Panc1 (cell line): Measurements from ENCODE around the gene RAP1GAP. TPM values are rescaled to one million over a fixed set of nuclear protein-coding genes. Genes with fewer than 3 reads are reported as not detected.

ENCODE experiments used
- ATAC-seq: fragments of 200-7000 bp; cut with Tn5 transposase; 2 replicates; pipeline ENCODE4 v1.9.1; 2020; ENCODE audit warnings: mild to moderate bottlenecking, moderate library complexity
- BruUV-seq: library from RNA; stranded (reverse); fragments of 400-500 nt; replicated peaks from 2 replicates; lab custom pipeline; 2021; lab: Mats Ljungman, UMichigan
- CTCF ChIA-PET: fragments of 300-600 bp; sonication (Branson Sonifier 250); formaldehyde crosslinking; loops from one replicate; lab custom pipeline; 2022; ENCODE audit warnings: antibody characterized with exemption; lab: Charles Lee
- POLR2A ChIA-PET: fragments of 300-600 bp; sonication (Branson Sonifier 250); formaldehyde crosslinking; loops from one replicate; lab custom pipeline; 2022; ENCODE audit warnings: antibody characterized with exemption; lab: Charles Lee
- DNase-seq: peaks from one replicate; pipeline ENCODE4 v3.0.0-alpha.2; 2010; ENCODE audit warnings: low read depth, low spot score
- H3K27ac ChIP-seq: 2 replicates; pipeline ENCODE4 v1.5.1; 2011; ENCODE audit warnings: mild to moderate bottlenecking, low read length, inconsistent platforms
- H3K27me3 ChIP-seq: fragments of 200-500 bp; sonication (Bioruptor generic); 2 replicates; pipeline ENCODE4 v1.6.0; 2014; ENCODE audit warnings: low read length, inconsistent platforms; ENCODE audit not compliant: control insufficient read depth, insufficient read depth
- H3K36me3 ChIP-seq: fragments of 200-500 bp; sonication (Bioruptor generic); 2 replicates; pipeline ENCODE4 v1.5.1; 2014; ENCODE audit warnings: inconsistent platforms, mild to moderate bottlenecking, low read length, moderate library complexity; ENCODE audit not compliant: control insufficient read depth, insufficient read depth
- H3K4me1 ChIP-seq: 2 replicates; pipeline ENCODE4 v1.5.1; 2011; ENCODE audit warnings: inconsistent platforms, mild to moderate bottlenecking, low read length, moderate library complexity; ENCODE audit not compliant: control insufficient read depth, insufficient read depth
- H3K4me3 ChIP-seq, 2 experiments: 2 replicates each; pipeline ENCODE4 v1.5.1; 2011 to 2012; ENCODE audit warnings: low read depth in 2 of 2, low read length in 2 of 2, mild to moderate bottlenecking in 2 of 2, inconsistent platforms in 1 of 2, moderate library complexity in 1 of 2
- H3K9me3 ChIP-seq: fragments of 200-500 bp; sonication (Bioruptor generic); 2 replicates; pipeline ENCODE4 v1.5.1; 2014; ENCODE audit warnings: low read depth, mild to moderate bottlenecking, inconsistent platforms, low read length, moderate library complexity; ENCODE audit not compliant: control insufficient read depth, insufficient read depth
- POLR2AphosphoS5 ChIP-seq: IDR thresholded peaks from 2 replicates; pipeline ENCODE4 v1.6.1; 2012; ENCODE audit warnings: mild to moderate bottlenecking, low read depth, low read length, moderate library complexity
- SIN3A ChIP-seq: IDR thresholded peaks from 2 replicates; pipeline ENCODE4 v1.6.1; 2012; ENCODE audit warnings: low read depth, mild to moderate bottlenecking, low read length, moderate library complexity, borderline replicate concordance; ENCODE audit not compliant: insufficient read depth
- TCF7L2 ChIP-seq: IDR thresholded peaks from 2 replicates; pipeline ENCODE4 v1.6.1; 2011; ENCODE audit warnings: mild to moderate bottlenecking, low read depth, low read length, inconsistent platforms
- in situ Hi-C: cut with HindIII; loops from 2 replicates; pipeline ENCODE4 v1.10.0; 2016; ENCODE audit warnings: low sequenced_read_pairs, low pct_unique_long_range_greater_than_20kb
- intact Hi-C: fragments of 100-400 bp; cut with micrococcal nuclease; formaldehyde crosslinking; loops from one replicate; pipeline ENCODE4 v1.10.0; 2022; ENCODE audit not compliant: unreplicated experiment
- total RNA-seq: library from RNA; stranded (reverse); gene quantifications from one replicate; pipeline ENCODE4 v1.2.1, GENCODE V29; 2021; ENCODE audit not compliant: unreplicated experiment
- TF ChIP-seq, protein P1 (sequence below), 2 experiments: IDR thresholded peaks; 2 replicates each; pipeline ENCODE4 v1.6.1; 2011 to 2012; ENCODE audit warnings: low read depth in 2 of 2, control low read depth in 1 of 2, low read length in 1 of 2, mild to moderate bottlenecking in 1 of 2, moderate library complexity in 1 of 2; ENCODE audit not compliant: insufficient read depth in 1 of 2
- TF ChIP-seq, protein P2 (sequence below): fragments of 450-650 bp; IDR thresholded peaks from 2 replicates; pipeline ENCODE4 v1.5.1; 2017; ENCODE audit warnings: mild to moderate bottlenecking

The RAP1GAP gene
- total RNA-seq, 1 experiment from 2014 or later = 4.6 TPM

DNA sequence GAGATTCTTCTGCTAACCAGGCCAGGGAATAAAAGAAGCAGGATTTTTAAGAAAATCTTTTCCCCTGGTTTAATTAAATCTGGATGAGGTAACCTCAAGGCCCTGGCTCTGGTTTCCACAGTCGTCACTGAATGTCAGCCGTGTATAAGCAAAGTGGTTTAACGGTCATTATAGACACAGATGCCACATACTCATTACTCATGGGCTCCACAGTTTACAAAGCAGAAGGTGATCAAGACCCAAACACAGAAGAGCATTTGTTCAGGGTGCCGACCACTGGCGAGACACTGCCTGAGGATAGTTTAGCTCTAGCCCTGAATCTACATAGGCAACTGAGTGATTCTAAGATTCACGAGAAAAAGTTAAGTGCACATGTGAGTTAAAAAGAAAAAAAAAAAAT is 27.8 kb upstream of the RAP1GAP start:
- POLR2A ChIA-PET = no interaction called here
- Histone ChIP-seq H3K36me3 (no peaks in the 10 kb centered on the region; the same call in 1 of the 2 replicates), H3K27me3 (no peaks in the 10 kb centered on the region), H3K4me1 (no peaks in the 10 kb centered on the region), H3K4me3 (no peak overlapping the region), H3K9me3 (no peaks in the 10 kb centered on the region), H3K27ac (no peak overlapping the region)
- CTCF ChIA-PET = no interaction called here
- ATAC-seq (no peak), DNase-seq (no peak)
- no peak for TF ChIP-seq SIN3A
- TF ChIP-seq, protein P1, sequence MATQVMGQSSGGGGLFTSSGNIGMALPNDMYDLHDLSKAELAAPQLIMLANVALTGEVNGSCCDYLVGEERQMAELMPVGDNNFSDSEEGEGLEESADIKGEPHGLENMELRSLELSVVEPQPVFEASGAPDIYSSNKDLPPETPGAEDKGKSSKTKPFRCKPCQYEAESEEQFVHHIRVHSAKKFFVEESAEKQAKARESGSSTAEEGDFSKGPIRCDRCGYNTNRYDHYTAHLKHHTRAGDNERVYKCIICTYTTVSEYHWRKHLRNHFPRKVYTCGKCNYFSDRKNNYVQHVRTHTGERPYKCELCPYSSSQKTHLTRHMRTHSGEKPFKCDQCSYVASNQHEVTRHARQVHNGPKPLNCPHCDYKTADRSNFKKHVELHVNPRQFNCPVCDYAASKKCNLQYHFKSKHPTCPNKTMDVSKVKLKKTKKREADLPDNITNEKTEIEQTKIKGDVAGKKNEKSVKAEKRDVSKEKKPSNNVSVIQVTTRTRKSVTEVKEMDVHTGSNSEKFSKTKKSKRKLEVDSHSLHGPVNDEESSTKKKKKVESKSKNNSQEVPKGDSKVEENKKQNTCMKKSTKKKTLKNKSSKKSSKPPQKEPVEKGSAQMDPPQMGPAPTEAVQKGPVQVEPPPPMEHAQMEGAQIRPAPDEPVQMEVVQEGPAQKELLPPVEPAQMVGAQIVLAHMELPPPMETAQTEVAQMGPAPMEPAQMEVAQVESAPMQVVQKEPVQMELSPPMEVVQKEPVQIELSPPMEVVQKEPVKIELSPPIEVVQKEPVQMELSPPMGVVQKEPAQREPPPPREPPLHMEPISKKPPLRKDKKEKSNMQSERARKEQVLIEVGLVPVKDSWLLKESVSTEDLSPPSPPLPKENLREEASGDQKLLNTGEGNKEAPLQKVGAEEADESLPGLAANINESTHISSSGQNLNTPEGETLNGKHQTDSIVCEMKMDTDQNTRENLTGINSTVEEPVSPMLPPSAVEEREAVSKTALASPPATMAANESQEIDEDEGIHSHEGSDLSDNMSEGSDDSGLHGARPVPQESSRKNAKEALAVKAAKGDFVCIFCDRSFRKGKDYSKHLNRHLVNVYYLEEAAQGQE (IDR thresholded peaks at IDR 0.05; ENCODE audit: insufficient read depth in 1 of 2, low read depth in 2 of 2, low read length in 1 of 2) = no peak
- TF ChIP-seq, protein P2, sequence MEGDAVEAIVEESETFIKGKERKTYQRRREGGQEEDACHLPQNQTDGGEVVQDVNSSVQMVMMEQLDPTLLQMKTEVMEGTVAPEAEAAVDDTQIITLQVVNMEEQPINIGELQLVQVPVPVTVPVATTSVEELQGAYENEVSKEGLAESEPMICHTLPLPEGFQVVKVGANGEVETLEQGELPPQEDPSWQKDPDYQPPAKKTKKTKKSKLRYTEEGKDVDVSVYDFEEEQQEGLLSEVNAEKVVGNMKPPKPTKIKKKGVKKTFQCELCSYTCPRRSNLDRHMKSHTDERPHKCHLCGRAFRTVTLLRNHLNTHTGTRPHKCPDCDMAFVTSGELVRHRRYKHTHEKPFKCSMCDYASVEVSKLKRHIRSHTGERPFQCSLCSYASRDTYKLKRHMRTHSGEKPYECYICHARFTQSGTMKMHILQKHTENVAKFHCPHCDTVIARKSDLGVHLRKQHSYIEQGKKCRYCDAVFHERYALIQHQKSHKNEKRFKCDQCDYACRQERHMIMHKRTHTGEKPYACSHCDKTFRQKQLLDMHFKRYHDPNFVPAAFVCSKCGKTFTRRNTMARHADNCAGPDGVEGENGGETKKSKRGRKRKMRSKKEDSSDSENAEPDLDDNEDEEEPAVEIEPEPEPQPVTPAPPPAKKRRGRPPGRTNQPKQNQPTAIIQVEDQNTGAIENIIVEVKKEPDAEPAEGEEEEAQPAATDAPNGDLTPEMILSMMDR = no peak
- TF ChIP-seq POLR2AphosphoS5 = no peak
- no peak for TF ChIP-seq TCF7L2
- in situ Hi-C loops (no loop called here), intact Hi-C loops (no loop called here)
- no TSS peak for BruUV-seq

DNA sequence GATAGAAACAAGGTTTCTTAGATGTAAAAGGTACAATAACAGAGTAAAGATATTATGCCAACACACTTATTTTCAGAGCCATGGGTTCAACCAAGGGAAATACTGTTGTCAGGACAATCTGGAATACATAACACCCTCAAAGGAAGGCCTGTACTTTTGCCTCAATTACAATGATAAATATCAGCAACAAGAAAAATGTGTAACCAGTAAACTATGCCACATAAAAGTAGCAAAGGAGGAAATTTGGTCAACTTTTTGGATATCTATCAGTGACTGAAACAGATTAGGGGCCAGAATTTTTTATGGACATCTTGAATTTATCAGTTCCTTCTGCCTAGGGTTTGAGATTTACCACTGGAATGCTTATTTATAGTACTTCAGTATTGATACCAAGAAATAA is 24.6 kb upstream of the RAP1GAP start:
- Histone ChIP-seq H3K27me3 (no peaks in the 10 kb centered on the region), H3K27ac (no peak overlapping the region), H3K4me3 (no peak overlapping the region), H3K9me3 (no peaks in the 10 kb centered on the region), H3K4me1 (no peaks in the 10 kb centered on the region), H3K36me3 (no peaks in the 10 kb centered on the region; the same call in 1 of the 2 replicates)
- DNase-seq (no peak), ATAC-seq (no peak)
- CTCF ChIA-PET = no interaction called here
- TSS peak; percentile 31 for BruUV-seq
- in situ Hi-C loops = no loop called here
- no peak for TF ChIP-seq POLR2AphosphoS5
- TF ChIP-seq, protein P2 = no peak
- TF ChIP-seq, protein P1 (IDR thresholded peaks at IDR 0.05; ENCODE audit: insufficient read depth in 1 of 2, low read depth in 2 of 2, low read length in 1 of 2) = no peak
- no peak for TF ChIP-seq TCF7L2
- no peak for TF ChIP-seq SIN3A
- intact Hi-C loops = no loop called here
- POLR2A ChIA-PET = no interaction called here
